Measurements from ENCODE around the gene CIT.
"Not testable (repeated sequence)": the region's sequence is repeated elsewhere in the genome, so short reads cannot be mapped to it uniquely, and the experiment has no call there.

The CIT gene, protein sequence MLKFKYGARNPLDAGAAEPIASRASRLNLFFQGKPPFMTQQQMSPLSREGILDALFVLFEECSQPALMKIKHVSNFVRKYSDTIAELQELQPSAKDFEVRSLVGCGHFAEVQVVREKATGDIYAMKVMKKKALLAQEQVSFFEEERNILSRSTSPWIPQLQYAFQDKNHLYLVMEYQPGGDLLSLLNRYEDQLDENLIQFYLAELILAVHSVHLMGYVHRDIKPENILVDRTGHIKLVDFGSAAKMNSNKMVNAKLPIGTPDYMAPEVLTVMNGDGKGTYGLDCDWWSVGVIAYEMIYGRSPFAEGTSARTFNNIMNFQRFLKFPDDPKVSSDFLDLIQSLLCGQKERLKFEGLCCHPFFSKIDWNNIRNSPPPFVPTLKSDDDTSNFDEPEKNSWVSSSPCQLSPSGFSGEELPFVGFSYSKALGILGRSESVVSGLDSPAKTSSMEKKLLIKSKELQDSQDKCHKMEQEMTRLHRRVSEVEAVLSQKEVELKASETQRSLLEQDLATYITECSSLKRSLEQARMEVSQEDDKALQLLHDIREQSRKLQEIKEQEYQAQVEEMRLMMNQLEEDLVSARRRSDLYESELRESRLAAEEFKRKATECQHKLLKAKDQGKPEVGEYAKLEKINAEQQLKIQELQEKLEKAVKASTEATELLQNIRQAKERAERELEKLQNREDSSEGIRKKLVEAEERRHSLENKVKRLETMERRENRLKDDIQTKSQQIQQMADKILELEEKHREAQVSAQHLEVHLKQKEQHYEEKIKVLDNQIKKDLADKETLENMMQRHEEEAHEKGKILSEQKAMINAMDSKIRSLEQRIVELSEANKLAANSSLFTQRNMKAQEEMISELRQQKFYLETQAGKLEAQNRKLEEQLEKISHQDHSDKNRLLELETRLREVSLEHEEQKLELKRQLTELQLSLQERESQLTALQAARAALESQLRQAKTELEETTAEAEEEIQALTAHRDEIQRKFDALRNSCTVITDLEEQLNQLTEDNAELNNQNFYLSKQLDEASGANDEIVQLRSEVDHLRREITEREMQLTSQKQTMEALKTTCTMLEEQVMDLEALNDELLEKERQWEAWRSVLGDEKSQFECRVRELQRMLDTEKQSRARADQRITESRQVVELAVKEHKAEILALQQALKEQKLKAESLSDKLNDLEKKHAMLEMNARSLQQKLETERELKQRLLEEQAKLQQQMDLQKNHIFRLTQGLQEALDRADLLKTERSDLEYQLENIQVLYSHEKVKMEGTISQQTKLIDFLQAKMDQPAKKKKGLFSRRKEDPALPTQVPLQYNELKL (N-terminal part only)

DNA sequence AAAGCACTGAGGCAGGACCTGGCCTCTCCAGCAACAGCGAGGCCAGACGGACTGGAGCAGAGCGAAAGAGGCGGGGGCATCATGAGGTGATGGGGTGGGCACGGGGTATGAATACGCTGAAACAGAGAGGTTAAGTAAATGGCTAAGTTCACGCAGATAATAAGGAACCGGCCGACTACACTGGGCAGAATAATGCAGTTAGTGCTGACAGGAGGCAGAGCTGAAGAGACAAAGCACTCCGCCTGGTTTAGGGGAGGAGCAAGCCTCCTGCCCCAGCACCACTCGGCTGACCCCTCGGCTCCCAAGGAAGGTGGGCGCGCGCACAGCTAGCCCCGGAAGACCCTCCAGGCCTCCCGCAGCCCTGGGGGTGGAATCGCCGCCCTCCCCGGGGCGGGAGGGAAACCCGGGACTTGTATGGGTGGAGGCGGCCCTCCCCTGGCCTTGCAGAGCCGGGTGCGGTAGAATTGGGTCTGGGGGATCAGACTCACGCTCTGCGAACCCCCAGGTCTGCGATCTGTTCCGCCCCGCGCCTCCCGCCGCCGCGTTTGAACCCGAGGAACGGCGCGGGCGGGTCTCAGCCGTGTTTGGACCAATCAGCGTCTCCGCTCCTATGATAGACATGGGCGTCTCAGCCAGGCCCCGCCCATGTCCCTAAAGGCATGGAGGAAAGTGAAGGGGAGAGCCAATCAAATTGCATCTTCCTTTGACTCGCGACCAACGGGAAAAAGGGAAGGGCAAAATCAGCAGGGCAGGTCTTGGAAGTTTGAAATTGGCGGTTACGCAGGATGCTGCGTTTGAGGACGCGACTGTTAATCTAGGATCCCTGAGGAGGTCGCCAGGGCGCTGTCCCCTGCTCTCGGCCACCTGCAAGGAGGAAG is at the start of gene CIT:
CIT (minus strand) TSS at position 560 of the 878 bp plus-strand sequence. CDS start 1,152 bp downstream, outside the sequence.
- peak; percentile 83 to 85 for DNase-seq (ENCODE audit: low read depth in 2 of 2)

DNA sequence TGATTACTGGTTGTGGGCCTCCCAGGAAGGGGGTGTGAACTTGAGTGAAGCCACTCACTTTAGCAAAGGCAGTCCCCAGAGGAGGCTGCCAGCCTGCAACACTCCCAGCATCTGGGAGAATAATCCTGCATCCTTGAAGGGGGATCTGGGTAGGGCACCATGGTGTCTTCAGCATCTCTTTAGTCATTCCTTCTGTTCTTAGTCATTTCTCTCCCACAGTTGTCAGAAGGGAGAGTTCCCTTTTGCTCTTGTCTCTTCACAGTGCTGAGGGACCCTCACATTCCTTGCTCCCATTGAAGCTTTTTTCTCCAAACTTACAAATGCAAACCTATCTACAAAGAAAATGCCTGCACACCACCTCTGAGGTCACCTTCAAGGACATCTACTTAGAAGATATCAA is 48.1 kb upstream of the CIT start:
- no peak for DNase-seq (ENCODE audit: low read depth in 2 of 2)

DNA sequence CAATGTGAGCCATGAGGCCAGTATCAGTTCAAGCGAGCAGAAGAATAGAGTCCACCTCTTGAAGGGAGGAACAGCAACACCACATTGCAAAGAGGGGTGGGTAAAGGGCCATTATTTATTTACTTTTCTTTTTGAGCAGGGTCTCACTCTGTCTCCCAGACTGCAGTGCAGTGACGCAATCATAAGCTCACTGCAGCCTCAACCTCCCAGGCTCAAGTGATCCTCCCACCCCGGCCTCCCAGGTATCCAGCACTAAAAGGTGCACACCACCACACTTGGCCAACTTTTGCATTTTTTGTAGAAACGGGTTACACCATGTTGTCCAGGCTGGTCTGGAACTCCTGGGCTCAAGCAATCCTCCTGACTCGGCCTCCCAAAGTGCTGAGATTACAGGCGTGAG is 42.9 kb upstream of the CIT start:
- no peak for DNase-seq (ENCODE audit: low read depth in 2 of 2)

DNA sequence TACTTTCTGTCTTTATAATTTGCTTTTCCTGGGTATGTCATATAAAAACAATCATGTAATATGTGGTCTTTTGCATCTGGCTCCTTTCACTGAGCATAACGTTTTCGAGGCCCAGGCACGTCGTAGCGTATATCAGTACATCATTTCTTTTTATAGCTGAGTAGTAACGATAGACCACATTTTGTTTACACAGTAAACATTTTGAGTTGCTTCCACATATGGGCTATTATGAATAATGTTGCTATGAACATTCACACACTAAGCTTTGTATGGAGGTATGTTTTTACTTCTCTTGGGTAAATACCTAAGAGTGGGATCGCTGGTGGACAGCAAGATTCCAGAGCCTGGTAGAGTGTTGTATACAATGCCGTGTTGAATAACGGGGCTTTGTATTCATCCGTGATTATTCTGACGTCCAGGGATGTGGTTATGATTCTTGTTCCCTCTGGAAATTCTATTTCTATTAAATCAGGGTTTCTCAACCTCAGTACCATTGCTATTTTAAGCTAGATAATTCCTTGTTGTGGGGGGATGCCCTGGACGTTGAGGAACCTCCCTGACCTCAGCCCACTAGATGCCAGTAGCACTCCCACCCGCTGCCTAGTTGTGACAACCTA is 38.9 kb upstream of the CIT start:
- DNase-seq (ENCODE audit: low read depth in 2 of 2) = no peak

DNA sequence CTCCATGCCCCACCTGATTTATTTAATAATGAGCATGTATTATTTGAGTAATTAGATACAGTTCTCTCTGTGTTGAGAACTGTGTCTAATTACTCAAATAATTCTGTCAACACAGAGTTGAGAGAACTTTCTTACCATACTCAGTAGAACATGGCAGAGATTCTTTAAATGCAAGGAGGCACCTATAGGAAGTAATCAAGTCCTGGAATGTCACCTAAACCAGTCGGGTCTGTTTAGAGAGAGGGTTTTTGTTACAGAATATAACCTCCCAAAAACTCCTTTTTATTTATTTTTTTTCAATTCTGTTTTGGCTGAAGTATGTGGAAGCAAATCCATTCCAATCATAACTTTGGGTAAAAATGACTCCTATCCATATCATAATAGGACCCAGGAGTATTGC is 37.5 kb upstream of the CIT start:
- no peak for DNase-seq (ENCODE audit: low read depth in 2 of 2)

DNA sequence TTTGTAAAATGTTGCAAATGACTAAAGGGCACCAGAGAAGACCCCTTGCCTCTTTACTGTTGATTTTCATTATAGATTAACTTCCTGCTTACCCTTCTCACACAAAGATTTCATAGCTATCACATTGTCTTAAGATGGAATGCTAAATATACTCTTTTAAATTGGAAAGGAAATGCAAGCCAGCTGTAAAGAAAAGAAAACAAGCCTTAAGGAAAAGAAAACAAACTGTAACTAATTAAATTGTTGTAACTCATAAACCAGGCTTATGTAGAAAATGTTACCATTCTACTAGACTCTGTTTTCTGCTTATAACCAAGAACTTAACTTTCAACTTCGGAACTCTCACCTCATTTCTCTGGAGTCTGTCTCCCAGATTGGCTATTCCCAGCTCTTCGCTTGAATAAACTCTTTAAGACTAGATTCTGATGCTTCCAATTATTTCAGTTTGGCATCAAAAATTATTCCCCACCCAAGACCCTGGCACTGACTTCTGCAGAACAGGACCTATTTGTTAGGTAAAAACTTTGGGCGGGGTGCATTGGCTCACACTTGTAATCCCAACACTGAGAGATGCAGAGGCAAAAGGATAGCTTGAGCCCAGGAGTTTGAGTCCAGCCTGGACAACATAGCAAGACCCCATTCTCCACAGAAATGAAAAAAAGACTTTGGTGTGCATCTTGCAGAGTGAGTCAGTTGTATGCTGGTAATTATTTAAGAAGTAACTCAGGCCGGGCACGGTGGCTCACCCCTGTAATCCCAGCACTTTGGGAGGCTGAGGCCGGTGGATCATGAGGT is 36.6 kb upstream of the CIT start:
- DNase-seq (ENCODE audit: low read depth in 2 of 2) = no peak

DNA sequence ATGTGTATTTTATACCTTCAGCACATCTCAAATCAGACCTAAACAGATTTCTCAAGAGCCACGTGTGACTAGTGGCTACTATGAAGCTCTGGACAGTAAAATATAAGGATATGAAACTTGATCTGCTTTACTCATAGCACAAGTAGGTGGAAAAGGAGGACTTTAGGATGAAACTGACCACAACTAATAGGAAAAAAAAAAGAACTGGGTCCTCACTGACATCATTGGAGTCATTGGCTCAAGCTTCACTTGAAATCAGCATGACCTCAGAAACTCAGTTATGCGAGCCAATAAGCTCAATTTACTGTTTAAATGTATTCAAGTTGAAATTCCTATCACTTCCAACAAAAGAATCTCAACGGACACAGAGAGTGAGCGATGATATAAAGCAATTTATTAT is 34.1 kb upstream of the CIT start:
- DNase-seq (ENCODE audit: low read depth in 2 of 2) = no peak

DNA sequence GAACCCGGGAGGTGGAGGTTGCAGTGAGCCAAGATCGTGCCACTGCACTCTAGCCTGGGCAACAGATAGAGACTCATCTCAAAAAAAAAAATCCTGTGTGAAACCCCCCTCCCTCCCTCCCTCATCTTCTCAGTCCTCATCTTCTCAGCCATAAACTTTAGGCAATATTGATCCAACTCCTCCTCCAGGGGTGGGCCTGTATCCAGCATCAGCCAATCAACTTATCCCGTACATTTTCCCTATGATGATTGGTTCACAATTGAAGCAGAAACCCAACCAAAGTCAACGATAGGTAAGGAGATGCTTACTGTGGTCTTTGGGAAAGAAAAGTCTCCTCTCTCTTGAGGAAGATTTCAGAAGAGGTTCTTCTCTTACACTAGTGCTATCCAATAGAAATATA is 33.5 kb upstream of the CIT start:
- no peak for DNase-seq (ENCODE audit: low read depth in 2 of 2)

DNA sequence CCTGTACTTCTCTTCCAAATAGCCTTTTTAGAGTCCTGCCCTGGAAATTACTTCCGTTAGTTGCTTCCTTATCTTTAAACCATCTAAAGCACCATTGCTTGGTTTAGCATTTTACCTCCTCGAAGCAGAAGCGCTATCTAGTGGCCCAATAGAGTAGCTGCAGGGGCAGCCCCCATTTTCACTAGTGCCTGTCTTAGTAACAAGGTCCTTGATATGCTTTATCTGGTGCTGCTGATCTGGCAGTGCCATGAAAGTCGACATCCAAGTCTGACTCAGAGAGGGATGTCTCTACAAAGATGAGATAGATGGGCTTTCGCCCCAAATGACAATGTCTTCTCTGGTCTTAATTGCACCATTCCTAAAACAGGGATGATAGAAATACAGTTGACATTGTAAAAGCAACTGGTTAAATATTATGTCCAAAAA is 25.0 kb upstream of the CIT start:
- peak; percentile 62 to 66 for DNase-seq (ENCODE audit: low read depth in 2 of 2)

DNA sequence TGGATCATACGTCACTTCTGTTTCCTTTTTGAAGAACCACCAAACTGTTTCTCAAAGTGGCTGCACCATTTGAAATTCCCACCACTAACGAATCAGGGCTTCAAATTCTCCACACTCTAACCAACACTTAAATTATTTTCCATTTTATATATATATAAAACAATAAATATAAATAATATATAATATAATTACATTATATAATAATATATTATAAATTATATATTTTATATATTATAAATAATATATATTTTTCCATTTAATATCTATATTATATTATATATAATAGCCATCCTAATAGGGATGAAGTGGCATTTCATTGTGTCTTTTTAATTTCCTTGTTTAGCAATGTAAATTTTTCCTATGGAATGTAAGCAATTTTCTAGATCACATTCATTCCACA is 24.6 kb upstream of the CIT start:
- no peak for DNase-seq (ENCODE audit: low read depth in 2 of 2)

DNA sequence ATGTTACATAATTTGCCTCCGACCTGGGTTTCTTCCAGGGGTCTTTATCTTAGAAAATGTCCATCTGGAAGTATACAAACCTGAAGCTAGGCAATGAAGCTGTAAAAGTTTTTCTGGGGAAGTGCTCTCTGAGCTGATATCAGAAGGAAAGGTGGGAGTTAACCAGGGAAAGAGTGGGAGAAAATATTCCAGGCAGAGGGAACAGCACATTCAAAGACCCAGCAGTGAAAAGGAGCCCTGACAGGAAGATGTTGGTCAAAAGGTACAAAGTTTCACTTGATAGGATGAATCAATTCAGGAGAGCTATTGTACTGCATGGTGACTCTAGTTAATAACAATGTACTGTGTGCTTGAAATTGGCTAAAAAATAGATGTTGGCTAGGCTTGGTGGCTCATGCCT is 17.8 kb upstream of the CIT start:
- DNase-seq (ENCODE audit: low read depth in 2 of 2) = no peak

DNA sequence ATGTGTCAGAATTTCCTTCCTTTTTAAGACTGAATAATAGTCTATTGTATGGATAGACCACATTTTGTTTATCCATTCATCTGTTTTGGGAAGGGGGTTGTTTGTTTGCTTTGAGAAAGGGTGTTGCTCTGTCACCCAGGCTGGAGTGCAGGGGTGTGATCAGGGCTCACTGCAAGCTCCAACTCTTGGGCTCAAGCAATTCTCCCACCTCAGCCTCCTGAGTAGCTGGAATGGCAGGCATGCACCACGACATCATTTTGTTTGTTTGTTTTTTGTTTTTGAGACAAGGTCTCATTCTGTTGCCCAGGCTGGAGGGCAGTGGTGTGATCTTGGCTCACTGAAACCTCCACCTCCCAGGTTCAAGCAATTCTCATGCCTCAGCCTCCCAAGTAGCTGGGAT is 15.5 kb upstream of the CIT start:
- not testable (repeated sequence) for DNase-seq (ENCODE audit: low read depth in 2 of 2)

DNA sequence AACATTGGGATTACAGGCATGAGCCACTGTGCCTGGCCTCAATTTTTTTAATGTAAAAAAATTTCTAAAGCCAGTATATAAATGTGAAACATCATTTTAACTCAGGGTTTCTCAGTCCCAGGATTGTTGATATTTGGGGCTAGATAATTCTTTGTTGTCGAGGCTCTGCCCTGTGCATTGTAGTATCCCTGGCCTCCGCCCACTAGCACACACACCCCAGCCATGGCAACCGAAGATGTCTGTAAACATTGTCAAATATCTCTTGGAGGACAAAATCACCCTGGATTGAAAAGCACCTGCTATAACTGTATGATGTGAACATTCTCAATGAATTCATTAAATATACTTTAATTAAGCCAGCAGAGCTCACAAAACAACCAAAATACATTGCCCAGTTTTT is 8.4 kb upstream of the CIT start:
- no peak for DNase-seq (ENCODE audit: low read depth in 2 of 2)

DNA sequence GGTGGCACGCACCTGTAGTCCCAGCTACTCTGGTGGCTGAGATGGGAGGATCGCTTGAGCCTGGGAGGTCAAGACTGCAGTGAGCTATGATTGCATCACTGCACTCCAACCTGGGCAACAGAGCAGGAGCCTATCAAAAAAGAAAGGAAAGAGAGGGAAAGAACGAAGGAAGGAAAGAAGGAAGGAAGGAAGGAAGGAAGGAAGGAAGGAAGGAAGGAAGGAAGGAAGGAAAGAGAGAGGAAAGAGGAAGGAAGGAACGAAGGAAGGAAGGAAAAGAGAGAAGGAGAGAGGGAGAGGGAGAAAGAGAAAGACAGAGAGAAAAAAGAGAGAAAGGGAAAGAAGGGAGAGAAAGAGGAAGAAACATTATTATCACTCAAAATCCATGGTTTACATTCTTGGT is 6.7 kb upstream of the CIT start:
- DNase-seq (ENCODE audit: low read depth in 2 of 2) = not testable (repeated sequence)

DNA sequence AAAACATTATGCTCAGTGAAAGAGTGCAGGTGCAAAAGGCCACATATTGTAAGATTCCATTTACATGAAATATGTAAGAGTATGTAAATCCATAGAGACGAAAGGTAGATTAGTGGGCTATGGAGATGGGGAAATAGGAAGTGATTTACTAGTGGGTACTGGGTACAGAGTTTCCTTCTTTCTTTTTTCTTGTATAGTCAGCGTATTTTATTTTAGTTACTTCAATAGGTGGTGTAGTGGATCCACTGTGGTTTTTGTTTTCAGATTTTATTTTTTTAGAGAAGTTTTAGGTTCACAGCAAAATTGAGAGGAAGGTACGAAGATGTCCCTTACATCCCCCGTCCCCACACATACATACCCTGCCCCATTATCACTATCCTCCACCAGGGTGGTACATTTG is 6.1 kb upstream of the CIT start:
- no peak for DNase-seq (ENCODE audit: low read depth in 2 of 2)

DNA sequence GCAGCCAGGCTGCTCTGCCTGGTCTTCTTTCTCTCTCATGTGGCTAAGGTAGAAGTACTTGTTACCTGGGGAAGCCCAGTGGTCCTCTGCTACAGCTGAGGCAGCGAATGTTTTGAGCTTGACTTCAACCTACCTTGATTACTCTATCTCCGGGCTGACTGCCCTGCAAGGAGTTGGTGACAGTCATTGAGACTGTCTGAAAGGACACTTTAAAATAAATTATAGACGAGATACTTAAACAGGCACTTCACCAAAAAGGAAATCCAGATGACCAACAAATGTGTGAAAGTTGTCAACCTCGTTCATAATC is 474 bp upstream of the CIT start:
- no peak for DNase-seq (ENCODE audit: low read depth in 2 of 2)

DNA sequence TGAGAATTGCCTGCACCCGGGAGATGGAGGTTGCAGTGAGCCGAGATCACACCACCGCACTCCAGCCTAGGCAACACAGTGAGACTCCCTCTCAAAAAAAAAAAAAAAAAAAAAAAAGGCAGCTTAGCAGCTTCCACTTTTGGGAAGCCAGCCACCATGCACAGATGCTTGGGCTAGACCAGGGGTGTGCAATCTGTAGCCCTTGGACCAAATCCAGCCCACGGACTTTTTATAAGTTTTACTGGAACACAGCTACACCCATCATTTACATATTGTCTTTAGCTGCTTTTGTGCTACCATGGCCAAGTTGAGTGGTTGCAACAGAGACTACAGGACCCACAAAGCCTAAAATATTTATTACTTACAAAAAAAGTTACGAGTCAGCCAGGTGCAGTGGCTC is 6.7 kb downstream of the CIT start:
- DNase-seq (ENCODE audit: low read depth in 2 of 2) = no peak

DNA sequence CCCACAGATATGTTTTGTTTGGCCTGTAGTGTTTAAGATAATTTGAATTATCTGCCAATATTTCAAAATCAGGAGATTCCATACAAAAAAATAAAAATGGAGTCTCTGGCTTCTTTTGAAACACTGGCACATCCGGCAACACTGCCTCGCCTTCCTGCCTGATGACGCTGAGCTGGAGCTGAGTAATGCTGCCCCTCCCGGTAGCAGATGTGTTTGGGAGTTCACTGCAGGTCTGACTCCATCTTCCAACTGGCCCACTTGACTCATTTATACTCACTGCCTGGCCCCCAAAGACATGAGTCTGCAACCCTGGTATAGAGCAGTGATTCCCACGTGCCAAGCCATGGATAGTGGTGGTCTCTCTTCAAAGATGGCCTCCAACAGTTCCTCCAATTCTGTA is 7.4 kb downstream of the CIT start:
- no peak for DNase-seq (ENCODE audit: low read depth in 2 of 2)

DNA sequence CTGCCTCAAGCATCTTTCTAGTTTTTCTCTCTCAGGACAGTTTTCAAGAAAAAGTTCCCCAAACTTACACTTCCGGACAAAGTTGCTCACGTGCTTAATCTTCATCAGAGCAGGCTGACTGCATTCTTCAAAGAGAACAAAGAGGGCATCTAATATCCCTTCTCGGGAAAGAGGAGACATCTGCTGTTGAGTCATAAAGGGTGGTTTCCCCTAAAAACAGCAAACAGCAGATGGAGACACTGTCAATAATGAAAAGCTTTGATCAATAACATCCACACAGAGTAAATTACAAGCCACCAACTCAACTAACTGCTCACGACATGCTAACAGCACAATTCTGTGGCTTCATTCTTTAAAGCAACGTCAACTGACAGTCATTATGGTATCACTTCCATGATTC is 8.1 kb downstream of the CIT start:
- DNase-seq (ENCODE audit: low read depth in 2 of 2) = no peak

DNA sequence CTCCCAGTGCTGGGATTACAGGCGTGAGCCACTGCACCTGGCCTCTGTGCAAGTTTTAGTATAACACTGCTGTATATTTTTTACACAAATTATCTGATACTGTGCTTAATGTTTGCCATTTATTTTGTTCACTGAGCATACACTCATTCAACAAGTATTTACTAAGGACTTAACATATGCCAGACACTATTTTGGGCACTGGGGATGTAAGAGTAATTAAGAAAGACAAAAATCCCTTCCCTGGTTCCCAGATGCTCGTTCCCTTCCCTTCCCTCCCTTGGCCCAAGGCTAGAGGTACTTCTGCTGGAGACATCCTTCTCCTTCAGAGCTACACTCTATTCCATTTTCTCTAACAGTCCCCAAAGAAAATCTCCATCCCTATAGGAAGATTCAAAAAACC is 12.5 kb downstream of the CIT start:
- no peak for DNase-seq (ENCODE audit: low read depth in 2 of 2)

Data from stimulated activated CD4-positive, alpha-beta T cell treated with anti-CD3 and anti-CD28 coated beads, Interleukin-4, amount 100 ng/mL, for 48 hours (primary cell).